GM12878 (cell line): ENCODE measurements around the gene ZNF701.
"Not testable (repeated sequence)": the region's sequence is repeated elsewhere in the genome, so short reads cannot be mapped to it uniquely, and the experiment has no call there.

ENCODE experiments used
- EZH2 ChIP-seq: IDR thresholded peaks from 2 replicates; pipeline ENCODE4 v1.6.1; 2012; ENCODE audit warnings: low read depth, mild to moderate bottlenecking, control low read depth, inconsistent platforms, low read length, borderline replicate concordance; ENCODE audit not compliant: control insufficient read depth
- JUND ChIP-seq: IDR thresholded peaks from 2 replicates; pipeline ENCODE4 v1.6.1; 2012; ENCODE audit warnings: low read depth, mild to moderate bottlenecking, low read length, improper control_type of control experiment, moderate library complexity
- TF ChIP-seq, protein P1 (sequence below): fragments of 450-650 bp; IDR thresholded peaks from 2 replicates; pipeline ENCODE4 v1.6.1; 2017; ENCODE audit warnings: mild to moderate bottlenecking
- TF ChIP-seq, protein P2 (sequence below), 3 experiments: IDR thresholded peaks in 2 of 3; conservative IDR thresholded peaks in 1 of 3; 2 replicates each; pipeline ENCODE4 v1.5.1; 2011; ENCODE audit warnings: low read depth in 3 of 3, low read length in 3 of 3, mild to moderate bottlenecking in 3 of 3, control low read depth in 2 of 3, moderate library complexity in 2 of 3, inconsistent platforms in 1 of 3, mixed read lengths in 1 of 3; ENCODE audit not compliant: control insufficient read depth in 2 of 3, insufficient read depth in 1 of 3; ENCODE audit errors: extremely low read depth in 1 of 3

DNA sequence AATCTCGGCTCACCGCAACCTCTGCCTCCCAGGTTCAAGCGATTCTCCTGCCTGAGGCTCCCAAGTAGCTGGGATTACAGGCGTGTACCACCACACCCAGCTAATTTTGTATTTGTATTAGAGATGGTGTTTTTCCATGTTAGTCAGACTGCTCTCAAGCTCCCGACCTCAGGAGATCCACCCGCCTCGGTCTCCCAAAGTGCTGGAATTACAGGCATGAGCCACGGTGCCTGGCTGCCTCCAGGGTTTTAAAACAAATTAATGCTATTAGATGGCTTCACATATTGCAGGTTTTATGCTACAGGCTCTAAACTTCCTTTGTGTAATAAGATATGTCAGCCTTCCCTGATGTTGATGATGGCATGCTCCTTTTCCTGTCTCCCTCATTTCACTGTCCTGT lies 8.5 kb upstream of the ZNF701 start:
- TF ChIP-seq EZH2, JUND: not testable (repeated sequence)
- TF ChIP-seq, protein P1, sequence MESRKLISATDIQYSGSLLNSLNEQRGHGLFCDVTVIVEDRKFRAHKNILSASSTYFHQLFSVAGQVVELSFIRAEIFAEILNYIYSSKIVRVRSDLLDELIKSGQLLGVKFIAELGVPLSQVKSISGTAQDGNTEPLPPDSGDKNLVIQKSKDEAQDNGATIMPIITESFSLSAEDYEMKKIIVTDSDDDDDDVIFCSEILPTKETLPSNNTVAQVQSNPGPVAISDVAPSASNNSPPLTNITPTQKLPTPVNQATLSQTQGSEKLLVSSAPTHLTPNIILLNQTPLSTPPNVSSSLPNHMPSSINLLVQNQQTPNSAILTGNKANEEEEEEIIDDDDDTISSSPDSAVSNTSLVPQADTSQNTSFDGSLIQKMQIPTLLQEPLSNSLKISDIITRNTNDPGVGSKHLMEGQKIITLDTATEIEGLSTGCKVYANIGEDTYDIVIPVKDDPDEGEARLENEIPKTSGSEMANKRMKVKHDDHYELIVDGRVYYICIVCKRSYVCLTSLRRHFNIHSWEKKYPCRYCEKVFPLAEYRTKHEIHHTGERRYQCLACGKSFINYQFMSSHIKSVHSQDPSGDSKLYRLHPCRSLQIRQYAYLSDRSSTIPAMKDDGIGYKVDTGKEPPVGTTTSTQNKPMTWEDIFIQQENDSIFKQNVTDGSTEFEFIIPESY = not testable (repeated sequence)
- TF ChIP-seq, protein P2, sequence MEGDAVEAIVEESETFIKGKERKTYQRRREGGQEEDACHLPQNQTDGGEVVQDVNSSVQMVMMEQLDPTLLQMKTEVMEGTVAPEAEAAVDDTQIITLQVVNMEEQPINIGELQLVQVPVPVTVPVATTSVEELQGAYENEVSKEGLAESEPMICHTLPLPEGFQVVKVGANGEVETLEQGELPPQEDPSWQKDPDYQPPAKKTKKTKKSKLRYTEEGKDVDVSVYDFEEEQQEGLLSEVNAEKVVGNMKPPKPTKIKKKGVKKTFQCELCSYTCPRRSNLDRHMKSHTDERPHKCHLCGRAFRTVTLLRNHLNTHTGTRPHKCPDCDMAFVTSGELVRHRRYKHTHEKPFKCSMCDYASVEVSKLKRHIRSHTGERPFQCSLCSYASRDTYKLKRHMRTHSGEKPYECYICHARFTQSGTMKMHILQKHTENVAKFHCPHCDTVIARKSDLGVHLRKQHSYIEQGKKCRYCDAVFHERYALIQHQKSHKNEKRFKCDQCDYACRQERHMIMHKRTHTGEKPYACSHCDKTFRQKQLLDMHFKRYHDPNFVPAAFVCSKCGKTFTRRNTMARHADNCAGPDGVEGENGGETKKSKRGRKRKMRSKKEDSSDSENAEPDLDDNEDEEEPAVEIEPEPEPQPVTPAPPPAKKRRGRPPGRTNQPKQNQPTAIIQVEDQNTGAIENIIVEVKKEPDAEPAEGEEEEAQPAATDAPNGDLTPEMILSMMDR (IDR thresholded peaks at IDR 0.05 in 2 of 3, conservative IDR thresholded peaks at IDR 0.05 in 1 of 3; ENCODE audit: control insufficient read depth in 2 of 3, extremely low read depth in 1 of 3, insufficient read depth in 1 of 3, low read depth in 3 of 3, low read length in 3 of 3) = not testable (repeated sequence)
